K562 (cell line): Measurements from ENCODE around the gene TSR3. TPM values are rescaled to one million over a fixed set of nuclear protein-coding genes. Genes with fewer than 3 reads are reported as not detected.

ENCODE experiments used
- ARNT ChIP-seq, 2 experiments: fragments of 450-650 bp; IDR thresholded peaks; 2 replicates each; pipeline ENCODE4 v1.6.1; 2016; ENCODE audit warnings: mild to moderate bottlenecking in 1 of 2
- CHD1 ChIP-seq: fragments of 200-600 bp; sonication (generic); IDR thresholded peaks from one replicate; pipeline ENCODE4 v1.6.1; 2012; ENCODE audit warnings: mild to moderate bottlenecking, moderate library complexity, low read length, inconsistent platforms
- FOXP1 ChIP-seq: sonication (generic); formaldehyde crosslinking; IDR thresholded peaks from 2 replicates; pipeline ENCODE4 v1.8.0; 2022; ENCODE audit warnings: mild to moderate bottlenecking, missing genetic modification reagents
- GATAD2A ChIP-seq: fragments of 450-650 bp; IDR thresholded peaks from 2 replicates; pipeline ENCODE4 v1.6.1; 2017
- HCFC1 ChIP-seq: IDR thresholded peaks from 2 replicates; pipeline ENCODE4 v1.6.1; 2012; ENCODE audit warnings: low read depth, low read length, improper control_type of control experiment
- HMGN3 ChIP-seq: IDR thresholded peaks from 2 replicates; pipeline ENCODE4 v1.6.1; 2011; ENCODE audit warnings: borderline replicate concordance, low read depth, mild to moderate bottlenecking, mixed read lengths, low read length; ENCODE audit not compliant: insufficient read length; ENCODE audit errors: extremely low read depth
- MTA3 ChIP-seq: fragments of 450-650 bp; formaldehyde crosslinking; IDR thresholded peaks from 2 replicates; pipeline ENCODE4 v1.6.1; 2017; ENCODE audit warnings: mild to moderate bottlenecking, borderline replicate concordance
- ZNF384 ChIP-seq: IDR thresholded peaks from 2 replicates; pipeline ENCODE4 v1.6.1; 2012; ENCODE audit warnings: low read depth, low read length, improper control_type of control experiment
- ZNF444 ChIP-seq: fragments of 250-450 bp; sonication (Bioruptor Pico); IDR thresholded peaks from 2 replicates; pipeline ENCODE4 v1.4.0; 2020; ENCODE audit warnings: mild to moderate bottlenecking, moderate library complexity
- ZNF76 ChIP-seq: fragments of 250-450 bp; sonication (Bioruptor Pico); IDR thresholded peaks from 2 replicates; pipeline ENCODE4 v1.4.0; 2020; ENCODE audit warnings: mild to moderate bottlenecking, moderate library complexity, borderline replicate concordance
- polyA plus RNA-seq, 8 experiments: library from polyadenylated mRNA; depleted of rRNA in 4 of 8; stranded (reverse) in 5 of 8; unstranded in 3 of 8; fragments of >200 nt; fragmentation: Nextera tagmentation in 2 of 8; fragmentation: Illumina TruSeq in 1 of 8; extraction: Ambion mirVana in 2 of 8; extraction: Trizol in 1 of 8; gene quantifications; 2 replicates each; pipeline versions ENCODE4 v1.2.1 to v1.2.3, GENCODE V29; 2011 to 2014; ENCODE audit warnings: inconsistent platforms in 1 of 8, missing spikeins in 1 of 8
- total RNA-seq, 7 experiments: library from RNA; depleted of rRNA in 6 of 7; stranded (reverse); fragments of >200 nt in 6 of 7; fragmentation: Illumina TruSeq in 2 of 7; extraction: Trizol in 2 of 7; gene quantifications; 2 replicates each; pipeline versions ENCODE4 v1.2.1 to v1.2.3, GENCODE V29; 2011 to 2021; ENCODE audit warnings: low replicate concordance in 1 of 7
- TF ChIP-seq, protein P1 (sequence below): sonication (generic); formaldehyde crosslinking; IDR thresholded peaks from 2 replicates; pipeline ENCODE4 v1.5.0; 2020; ENCODE audit warnings: missing genetic modification reagents
- TF ChIP-seq, protein P2 (sequence below): fragments of 200-800 bp; sonication (Bioruptor generic); IDR thresholded peaks from 2 replicates; pipeline ENCODE4 v1.6.1; 2016; ENCODE audit warnings: missing genetic modification characterization, missing compliant biosample characterization
- TF ChIP-seq, protein P3 (sequence below): sonication (generic); formaldehyde crosslinking; IDR thresholded peaks from 2 replicates; pipeline ENCODE4 v1.8.1; 2023; ENCODE audit warnings: mild to moderate bottlenecking, missing genetic modification reagents
- TF ChIP-seq, protein P4 (sequence below): fragments of 450-650 bp; IDR thresholded peaks from 2 replicates; pipeline ENCODE4 v1.6.1; 2018; ENCODE audit warnings: mild to moderate bottlenecking, low read depth; ENCODE audit not compliant: partially characterized antibody
- TF ChIP-seq, protein P5 (sequence below): fragments of 450-650 bp; IDR thresholded peaks from 2 replicates; pipeline ENCODE4 v1.6.1; 2017; ENCODE audit warnings: mild to moderate bottlenecking, moderate library complexity

Gene TSR3
- total and polyA plus RNA-seq, 9 of the 15 experiments (the other 6 are each of a cell fraction or from before 2014, with no cell fraction given), result 1.5 to 74.8 (median 16.5) TPM

DNA sequence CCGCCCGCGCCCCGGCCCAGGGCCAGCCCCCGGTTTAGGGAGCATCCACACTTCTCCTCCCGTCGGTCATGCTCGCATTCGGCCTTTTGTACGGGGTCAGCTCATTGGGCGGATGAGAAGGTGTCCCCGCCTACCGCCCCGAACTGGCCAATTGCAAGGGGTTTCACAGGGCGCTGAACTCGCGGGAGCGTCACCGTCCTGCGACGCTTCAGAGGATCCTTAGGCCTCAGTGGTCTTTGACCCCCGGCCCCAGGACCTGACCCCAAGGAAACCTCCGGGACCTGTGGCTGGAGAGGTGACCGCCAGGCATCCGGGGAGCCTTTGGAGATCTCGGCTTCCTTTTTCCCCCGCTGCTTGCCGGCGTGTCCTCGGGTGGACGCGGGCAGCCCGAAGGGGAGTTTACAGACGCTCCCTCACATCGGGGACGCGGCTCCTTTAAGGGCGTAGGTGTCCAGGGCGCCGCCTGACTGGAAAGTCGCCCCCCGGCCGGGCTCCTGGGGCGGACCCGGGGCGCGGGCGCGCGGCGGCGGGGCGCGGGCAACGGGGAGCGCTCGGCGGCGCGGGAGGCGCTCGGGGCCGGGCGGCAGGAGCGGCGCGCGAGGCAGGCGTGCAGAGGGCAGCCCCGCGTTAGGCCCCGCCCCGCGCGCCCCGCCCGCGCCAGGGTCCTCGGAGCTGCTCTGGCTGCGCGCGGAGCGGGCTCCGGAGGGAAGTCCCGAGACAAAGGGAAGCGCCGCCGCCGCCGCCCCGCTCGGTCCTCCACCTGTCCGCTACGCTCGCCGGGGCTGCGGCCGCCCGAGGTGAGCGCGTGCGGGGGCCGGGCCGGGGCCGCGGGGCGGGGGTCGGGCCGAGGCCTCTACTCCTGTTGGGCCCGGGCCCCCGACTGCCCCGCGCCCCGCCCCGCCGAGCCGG is 42.4 kb downstream of the TSR3 start, which contains the start of gene UBE2I (continued):
- TF ChIP-seq ARNT (IDR thresholded peaks at IDR 0.05), result peak; percentile 60 to 94; a peak in 3 of 4 replicates
- peak; percentile 71; the same call in 1 of the 2 replicates for TF ChIP-seq FOXP1
- TF ChIP-seq, protein P1, sequence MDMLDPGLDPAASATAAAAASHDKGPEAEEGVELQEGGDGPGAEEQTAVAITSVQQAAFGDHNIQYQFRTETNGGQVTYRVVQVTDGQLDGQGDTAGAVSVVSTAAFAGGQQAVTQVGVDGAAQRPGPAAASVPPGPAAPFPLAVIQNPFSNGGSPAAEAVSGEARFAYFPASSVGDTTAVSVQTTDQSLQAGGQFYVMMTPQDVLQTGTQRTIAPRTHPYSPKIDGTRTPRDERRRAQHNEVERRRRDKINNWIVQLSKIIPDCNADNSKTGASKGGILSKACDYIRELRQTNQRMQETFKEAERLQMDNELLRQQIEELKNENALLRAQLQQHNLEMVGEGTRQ, result no peak
- TF ChIP-seq, protein P2, sequence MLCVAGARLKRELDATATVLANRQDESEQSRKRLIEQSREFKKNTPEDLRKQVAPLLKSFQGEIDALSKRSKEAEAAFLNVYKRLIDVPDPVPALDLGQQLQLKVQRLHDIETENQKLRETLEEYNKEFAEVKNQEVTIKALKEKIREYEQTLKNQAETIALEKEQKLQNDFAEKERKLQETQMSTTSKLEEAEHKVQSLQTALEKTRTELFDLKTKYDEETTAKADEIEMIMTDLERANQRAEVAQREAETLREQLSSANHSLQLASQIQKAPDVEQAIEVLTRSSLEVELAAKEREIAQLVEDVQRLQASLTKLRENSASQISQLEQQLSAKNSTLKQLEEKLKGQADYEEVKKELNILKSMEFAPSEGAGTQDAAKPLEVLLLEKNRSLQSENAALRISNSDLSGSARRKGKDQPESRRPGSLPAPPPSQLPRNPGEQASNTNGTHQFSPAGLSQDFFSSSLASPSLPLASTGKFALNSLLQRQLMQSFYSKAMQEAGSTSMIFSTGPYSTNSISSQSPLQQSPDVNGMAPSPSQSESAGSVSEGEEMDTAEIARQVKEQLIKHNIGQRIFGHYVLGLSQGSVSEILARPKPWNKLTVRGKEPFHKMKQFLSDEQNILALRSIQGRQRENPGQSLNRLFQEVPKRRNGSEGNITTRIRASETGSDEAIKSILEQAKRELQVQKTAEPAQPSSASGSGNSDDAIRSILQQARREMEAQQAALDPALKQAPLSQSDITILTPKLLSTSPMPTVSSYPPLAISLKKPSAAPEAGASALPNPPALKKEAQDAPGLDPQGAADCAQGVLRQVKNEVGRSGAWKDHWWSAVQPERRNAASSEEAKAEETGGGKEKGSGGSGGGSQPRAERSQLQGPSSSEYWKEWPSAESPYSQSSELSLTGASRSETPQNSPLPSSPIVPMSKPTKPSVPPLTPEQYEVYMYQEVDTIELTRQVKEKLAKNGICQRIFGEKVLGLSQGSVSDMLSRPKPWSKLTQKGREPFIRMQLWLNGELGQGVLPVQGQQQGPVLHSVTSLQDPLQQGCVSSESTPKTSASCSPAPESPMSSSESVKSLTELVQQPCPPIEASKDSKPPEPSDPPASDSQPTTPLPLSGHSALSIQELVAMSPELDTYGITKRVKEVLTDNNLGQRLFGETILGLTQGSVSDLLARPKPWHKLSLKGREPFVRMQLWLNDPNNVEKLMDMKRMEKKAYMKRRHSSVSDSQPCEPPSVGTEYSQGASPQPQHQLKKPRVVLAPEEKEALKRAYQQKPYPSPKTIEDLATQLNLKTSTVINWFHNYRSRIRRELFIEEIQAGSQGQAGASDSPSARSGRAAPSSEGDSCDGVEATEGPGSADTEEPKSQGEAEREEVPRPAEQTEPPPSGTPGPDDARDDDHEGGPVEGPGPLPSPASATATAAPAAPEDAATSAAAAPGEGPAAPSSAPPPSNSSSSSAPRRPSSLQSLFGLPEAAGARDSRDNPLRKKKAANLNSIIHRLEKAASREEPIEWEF (CRISPR knock-in tag), result no peak
- TF ChIP-seq, protein P3, sequence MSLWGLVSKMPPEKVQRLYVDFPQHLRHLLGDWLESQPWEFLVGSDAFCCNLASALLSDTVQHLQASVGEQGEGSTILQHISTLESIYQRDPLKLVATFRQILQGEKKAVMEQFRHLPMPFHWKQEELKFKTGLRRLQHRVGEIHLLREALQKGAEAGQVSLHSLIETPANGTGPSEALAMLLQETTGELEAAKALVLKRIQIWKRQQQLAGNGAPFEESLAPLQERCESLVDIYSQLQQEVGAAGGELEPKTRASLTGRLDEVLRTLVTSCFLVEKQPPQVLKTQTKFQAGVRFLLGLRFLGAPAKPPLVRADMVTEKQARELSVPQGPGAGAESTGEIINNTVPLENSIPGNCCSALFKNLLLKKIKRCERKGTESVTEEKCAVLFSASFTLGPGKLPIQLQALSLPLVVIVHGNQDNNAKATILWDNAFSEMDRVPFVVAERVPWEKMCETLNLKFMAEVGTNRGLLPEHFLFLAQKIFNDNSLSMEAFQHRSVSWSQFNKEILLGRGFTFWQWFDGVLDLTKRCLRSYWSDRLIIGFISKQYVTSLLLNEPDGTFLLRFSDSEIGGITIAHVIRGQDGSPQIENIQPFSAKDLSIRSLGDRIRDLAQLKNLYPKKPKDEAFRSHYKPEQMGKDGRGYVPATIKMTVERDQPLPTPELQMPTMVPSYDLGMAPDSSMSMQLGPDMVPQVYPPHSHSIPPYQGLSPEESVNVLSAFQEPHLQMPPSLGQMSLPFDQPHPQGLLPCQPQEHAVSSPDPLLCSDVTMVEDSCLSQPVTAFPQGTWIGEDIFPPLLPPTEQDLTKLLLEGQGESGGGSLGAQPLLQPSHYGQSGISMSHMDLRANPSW (CRISPR knock-in tag), result no peak
- no peak for TF ChIP-seq HMGN3
- TF ChIP-seq, protein P4, sequence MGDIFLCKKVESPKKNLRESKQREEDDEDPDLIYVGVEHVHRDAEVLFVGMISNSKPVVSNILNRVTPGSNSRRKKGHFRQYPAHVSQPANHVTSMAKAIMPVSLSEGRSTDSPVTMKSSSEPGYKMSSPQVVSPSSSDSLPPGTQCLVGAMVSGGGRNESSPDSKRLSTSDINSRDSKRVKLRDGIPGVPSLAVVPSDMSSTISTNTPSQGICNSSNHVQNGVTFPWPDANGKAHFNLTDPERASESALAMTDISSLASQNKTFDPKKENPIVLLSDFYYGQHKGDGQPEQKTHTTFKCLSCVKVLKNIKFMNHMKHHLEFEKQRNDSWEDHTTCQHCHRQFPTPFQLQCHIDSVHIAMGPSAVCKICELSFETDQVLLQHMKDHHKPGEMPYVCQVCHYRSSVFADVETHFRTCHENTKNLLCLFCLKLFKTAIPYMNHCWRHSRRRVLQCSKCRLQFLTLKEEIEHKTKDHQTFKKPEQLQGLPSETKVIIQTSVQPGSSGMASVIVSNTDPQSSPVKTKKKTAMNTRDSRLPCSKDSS, result no peak
- TF ChIP-seq GATAD2A, result no peak
- TF ChIP-seq HCFC1, result peak; percentile 67
- TF ChIP-seq ZNF444, result no peak
- TF ChIP-seq MTA3, result peak; percentile 62; the same call in 1 of the 2 replicates
- no peak for TF ChIP-seq CHD1
- TF ChIP-seq, protein P5, sequence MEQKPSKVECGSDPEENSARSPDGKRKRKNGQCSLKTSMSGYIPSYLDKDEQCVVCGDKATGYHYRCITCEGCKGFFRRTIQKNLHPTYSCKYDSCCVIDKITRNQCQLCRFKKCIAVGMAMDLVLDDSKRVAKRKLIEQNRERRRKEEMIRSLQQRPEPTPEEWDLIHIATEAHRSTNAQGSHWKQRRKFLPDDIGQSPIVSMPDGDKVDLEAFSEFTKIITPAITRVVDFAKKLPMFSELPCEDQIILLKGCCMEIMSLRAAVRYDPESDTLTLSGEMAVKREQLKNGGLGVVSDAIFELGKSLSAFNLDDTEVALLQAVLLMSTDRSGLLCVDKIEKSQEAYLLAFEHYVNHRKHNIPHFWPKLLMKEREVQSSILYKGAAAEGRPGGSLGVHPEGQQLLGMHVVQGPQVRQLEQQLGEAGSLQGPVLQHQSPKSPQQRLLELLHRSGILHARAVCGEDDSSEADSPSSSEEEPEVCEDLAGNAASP, result no peak
- TF ChIP-seq ZNF384, result no peak
- no peak for TF ChIP-seq ZNF76
